Hematopoietic multipotent progenitor cell treated with erythropoietin and hydrocortisone succinate and interleukin-3 and kit ligand, for 4 days (in vitro differentiated cells): Measurements from ENCODE around the gene ERRFI1.
"Not testable (repeated sequence)": the region's sequence is repeated elsewhere in the genome, so short reads cannot be mapped to it uniquely, and the experiment has no call there.

ENCODE experiments used
- DNase-seq: peaks from one replicate; pipeline ENCODE4 v3.0.0-alpha.2; 2015

ERRFI1 gene

DNA sequence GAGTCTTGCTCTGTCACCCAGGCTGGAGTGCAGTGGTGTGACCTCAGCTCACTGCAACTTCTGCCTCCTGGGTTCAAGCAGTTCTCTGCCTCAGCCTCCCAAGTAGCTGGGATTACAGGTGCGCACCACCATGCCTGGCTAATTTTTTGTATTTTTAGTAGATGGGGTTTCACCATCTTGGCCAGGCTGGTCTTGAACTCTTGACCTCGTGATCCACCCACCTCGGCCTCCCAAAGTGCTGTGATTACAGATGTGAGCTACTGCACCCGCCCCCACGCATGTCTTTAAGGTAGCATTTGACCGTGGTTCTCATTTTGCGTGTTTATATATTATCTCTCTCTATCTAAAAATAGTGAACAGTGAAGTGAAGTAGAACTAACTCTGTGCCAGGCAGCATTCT lies 62.3 kb downstream of the ERRFI1 start:
- DNase-seq = not testable (repeated sequence)

DNA sequence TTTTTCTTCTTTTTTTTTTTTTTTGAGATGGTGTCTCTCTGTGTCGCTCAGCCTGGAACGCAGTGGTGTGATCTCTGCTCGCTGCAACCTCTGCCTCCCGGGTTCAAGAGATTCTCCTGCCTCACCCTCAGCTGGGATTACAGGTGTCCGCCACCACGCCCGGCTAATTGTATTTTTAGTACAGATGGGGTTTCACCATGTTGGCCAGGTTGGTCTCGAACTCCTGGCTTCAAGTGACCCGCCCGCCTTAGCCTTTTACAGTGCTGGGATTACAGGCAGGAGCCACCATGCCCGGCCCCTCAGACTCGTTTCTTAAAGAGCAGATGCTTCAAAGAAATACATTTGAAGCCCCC lies 62.8 kb downstream of the ERRFI1 start:
- not testable (repeated sequence) for DNase-seq

GRCh38 chr1:7962636-7963377 lies 63.3 kb downstream of the ERRFI1 start:
- DNase-seq = no peak

DNA sequence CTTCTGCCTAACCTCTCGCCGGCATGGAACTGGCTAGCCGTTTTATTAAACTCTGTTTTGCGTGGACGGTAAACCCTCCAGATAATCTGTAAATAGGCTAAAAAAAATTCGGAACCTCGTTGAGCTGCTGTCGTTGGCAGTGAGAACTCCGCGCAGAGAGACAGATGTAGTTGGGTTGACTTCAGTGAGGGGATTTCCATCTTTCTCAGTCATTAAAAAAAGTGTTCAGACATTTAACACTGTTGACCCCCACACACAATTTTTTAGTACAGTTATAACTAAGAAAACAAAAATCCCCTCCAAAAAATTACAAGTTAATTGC lies 64.1 kb downstream of the ERRFI1 start:
- DNase-seq = no peak
